IMR-90 (cell line): ENCODE data around the gene TCAP. TPM values are rescaled to one million over a fixed set of nuclear protein-coding genes. Genes with fewer than 3 reads are reported as not detected.

Experiments
- ATAC-seq: fragments of 200-7000 bp; cut with Tn5 transposase; 2 replicates; pipeline ENCODE4 v1.9.1; 2020; ENCODE audit warnings: low read depth, mild to moderate bottlenecking, moderate library complexity
- BruUV-seq: library from RNA; stranded (reverse); fragments of 400-500 nt; replicated peaks from 2 replicates; lab custom pipeline; 2021; lab: Mats Ljungman, UMichigan
- CTCF ChIA-PET: fragments of 300-600 bp; formaldehyde crosslinking; extraction: SDS; loops from one replicate; lab custom pipeline; 2021; ENCODE audit warnings: antibody characterized with exemption; lab: Yijun Ruan, JAX
- POLR2A ChIA-PET: fragments of 300-600 bp; sonication (Branson Sonifier 250); formaldehyde crosslinking; loops from one replicate; lab custom pipeline; 2022; ENCODE audit warnings: antibody characterized with exemption; ENCODE audit not compliant: unreplicated experiment; lab: Charles Lee
- DNase-seq: peaks from one replicate; pipeline ENCODE4 v3.0.0; 2013
- H2AFZ ChIP-seq: replicated peaks from 2 replicates; pipeline ENCODE3; 2013; ENCODE audit warnings: low read length, mild to moderate bottlenecking; ENCODE audit not compliant: poor library complexity
- H2AK5ac ChIP-seq: 2 replicates; pipeline ENCODE4 v1.6.1; 2013; ENCODE audit warnings: low read depth, low read length, inconsistent platforms
- H2AK9ac ChIP-seq: replicated peaks from 2 replicates; pipeline ENCODE3; 2013; ENCODE audit warnings: mild to moderate bottlenecking, low read depth, low read length, moderate library complexity; ENCODE audit not compliant: poor library complexity
- H2BK120ac ChIP-seq: 2 replicates; pipeline ENCODE4 v1.6.1; 2013; ENCODE audit warnings: low read depth, low read length, inconsistent platforms
- H2BK15ac ChIP-seq: 3 replicates; pipeline ENCODE4 v1.6.1; 2013; ENCODE audit warnings: low read depth, low read length, inconsistent platforms
- H2BK20ac ChIP-seq: 2 replicates; pipeline ENCODE4 v1.6.1; 2013; ENCODE audit warnings: low read depth, mild to moderate bottlenecking, inconsistent platforms, low read length, moderate library complexity
- H2BK5ac ChIP-seq: 2 replicates; pipeline ENCODE4 v1.6.1; 2013; ENCODE audit warnings: mild to moderate bottlenecking, low read depth, low read length, inconsistent platforms; ENCODE audit not compliant: poor library complexity, severe bottlenecking
- H3K14ac ChIP-seq: replicated peaks from 2 replicates; pipeline ENCODE4 v1.6.1; 2013; ENCODE audit warnings: low read depth, low read length, inconsistent platforms
- H3K18ac ChIP-seq: 2 replicates; pipeline ENCODE4 v1.6.1; 2013; ENCODE audit warnings: low read depth, low read length, control low read depth
- H3K23ac ChIP-seq: 2 replicates; pipeline ENCODE4 v1.6.1; 2013; ENCODE audit warnings: low read depth, low read length, inconsistent platforms
- H3K27ac ChIP-seq: 2 replicates; pipeline ENCODE4 v1.5.1; 2013; ENCODE audit warnings: mild to moderate bottlenecking, control low read depth, low read length; ENCODE audit not compliant: insufficient read depth
- H3K27me3 ChIP-seq: 2 replicates; pipeline ENCODE4 v1.6.1; 2013; ENCODE audit warnings: low read length; ENCODE audit not compliant: control insufficient read depth, insufficient read depth
- H3K36me3 ChIP-seq: 2 replicates; pipeline ENCODE4 v1.6.1; 2013; ENCODE audit warnings: low read length, mixed read lengths; ENCODE audit not compliant: control insufficient read depth, insufficient read depth
- H3K4ac ChIP-seq: 2 replicates; pipeline ENCODE4 v1.6.1; 2013; ENCODE audit warnings: low read depth, low read length, inconsistent platforms
- H3K4me1 ChIP-seq: 2 replicates; pipeline ENCODE4 v1.6.1; 2013; ENCODE audit warnings: low read length, mixed read lengths; ENCODE audit not compliant: control insufficient read depth, insufficient read depth
- H3K4me2 ChIP-seq: 2 replicates; pipeline ENCODE4 v1.6.1; 2013; ENCODE audit warnings: low read depth, mild to moderate bottlenecking, control low read depth, low read length, moderate library complexity
- H3K4me3 ChIP-seq: 2 replicates; pipeline ENCODE4 v1.5.1; 2013; ENCODE audit warnings: low read depth, mild to moderate bottlenecking, control low read depth, low read length, moderate library complexity; ENCODE audit not compliant: insufficient read depth
- H3K56ac ChIP-seq: 2 replicates; pipeline ENCODE4 v1.6.1; 2013; ENCODE audit warnings: low read length, inconsistent platforms; ENCODE audit not compliant: insufficient read depth; ENCODE audit errors: extremely low read depth
- H3K79me1 ChIP-seq, 2 experiments: 2 replicates each; pipeline ENCODE4 v1.6.1; 2013; ENCODE audit warnings: low read length in 2 of 2, inconsistent platforms in 1 of 2, low read depth in 1 of 2
- H3K9ac ChIP-seq: 2 replicates; pipeline ENCODE4 v1.6.1; 2013; ENCODE audit warnings: low read depth, low read length, control low read depth
- H3K9me1 ChIP-seq: 2 replicates; pipeline ENCODE4 v1.6.1; 2013; ENCODE audit warnings: low read length, inconsistent platforms; ENCODE audit not compliant: insufficient read depth
- H3K9me3 ChIP-seq: 2 replicates; pipeline ENCODE4 v1.6.1; 2013; ENCODE audit warnings: low read length; ENCODE audit not compliant: control insufficient read depth, insufficient read depth
- H4K20me1 ChIP-seq: 2 replicates; pipeline ENCODE4 v1.6.1; 2013; ENCODE audit warnings: low read length, inconsistent platforms; ENCODE audit not compliant: insufficient read depth
- H4K5ac ChIP-seq: 2 replicates; pipeline ENCODE4 v1.6.1; 2013; ENCODE audit warnings: mild to moderate bottlenecking, low read depth, low read length, control low read depth
- H4K8ac ChIP-seq, 2 experiments: 2 replicates each; pipeline ENCODE4 v1.6.1; 2013; ENCODE audit warnings: low read depth in 2 of 2, low read length in 2 of 2, control low read depth in 1 of 2, inconsistent platforms in 1 of 2
- H4K91ac ChIP-seq: 2 replicates; pipeline ENCODE4 v1.6.1; 2013; ENCODE audit warnings: low read depth, low read length, inconsistent platforms; ENCODE audit not compliant: insufficient read depth
- BHLHE40 ChIP-seq: fragments of 150-350 bp; IDR thresholded peaks from 2 replicates; pipeline ENCODE4 v1.6.1; 2016; ENCODE audit warnings: mild to moderate bottlenecking, low read depth, low read length
- CEBPB ChIP-seq: IDR thresholded peaks from 2 replicates; pipeline ENCODE4 v1.6.1; 2012; ENCODE audit warnings: low read depth, low read length, improper control_type of control experiment
- ELK1 ChIP-seq: fragments of 150-350 bp; IDR thresholded peaks from 2 replicates; pipeline ENCODE4 v1.6.1; 2016; ENCODE audit warnings: low read depth, mild to moderate bottlenecking, low read length, moderate library complexity, borderline replicate concordance
- FOS ChIP-seq: fragments of 150-350 bp; IDR thresholded peaks from 2 replicates; pipeline ENCODE4 v1.6.1; 2016; ENCODE audit warnings: low read depth, low read length
- MAZ ChIP-seq: IDR thresholded peaks from 2 replicates; pipeline ENCODE4 v1.6.1; 2012; ENCODE audit warnings: low read depth, mild to moderate bottlenecking, low read length, improper control_type of control experiment, moderate library complexity, borderline replicate concordance
- MXI1 ChIP-seq: IDR thresholded peaks from 2 replicates; pipeline ENCODE4 v1.6.1; 2012; ENCODE audit warnings: low read depth, mild to moderate bottlenecking, low read length, moderate library complexity, borderline replicate concordance
- POLR2A ChIP-seq: IDR thresholded peaks from 2 replicates; pipeline ENCODE4 v1.6.1; 2012; ENCODE audit warnings: mild to moderate bottlenecking, low read depth, low read length
- RAD21 ChIP-seq: IDR thresholded peaks from 2 replicates; pipeline ENCODE4 v1.6.1; 2012; ENCODE audit warnings: low read length, improper control_type of control experiment
- RCOR1 ChIP-seq: IDR thresholded peaks from 2 replicates; pipeline ENCODE4 v1.6.1; 2012; ENCODE audit warnings: mild to moderate bottlenecking, low read length, improper control_type of control experiment; ENCODE audit not compliant: insufficient replicate concordance
- RFX5 ChIP-seq: IDR thresholded peaks from 2 replicates; pipeline ENCODE4 v1.8.0; 2012; ENCODE audit warnings: low read depth, mild to moderate bottlenecking, low read length, moderate library complexity
- SMC3 ChIP-seq: fragments of 150-350 bp; IDR thresholded peaks from 2 replicates; pipeline ENCODE4 v1.6.1; 2016; ENCODE audit warnings: low read depth, mild to moderate bottlenecking, antibody characterized with exemption, low read length, moderate library complexity
- WGBS, 2 experiments: methylation state at CpG; one replicate each; pipeline versions ENCODE4 v1.1.5 to v1.1.7; 2013; ENCODE audit warnings: missing lambda C conversion rate in 2 of 2; ENCODE audit not compliant: insufficient read length in 1 of 2; ENCODE audit errors: extremely low coverage in 2 of 2; 5-methylcytosine and 5-hydroxymethylcytosine counted together
- dilution Hi-C: fragments of 300-500 bp; cut with HindIII; formaldehyde crosslinking; loops from one replicate; pipeline ENCODE4 v1.14.3; 2018; ENCODE audit warnings: low sequenced_read_pairs; ENCODE audit not compliant: unreplicated experiment
- in situ Hi-C: fragments of 300-500 bp; cut with MboI; formaldehyde crosslinking; loops from 3 replicates; pipeline ENCODE4 v1.14.3; 2019; ENCODE audit warnings: low sequenced_read_pairs, inconsistent platforms, mixed read lengths
- intact Hi-C: fragments of 100-400 bp; cut with micrococcal nuclease; formaldehyde crosslinking; loops from 2 replicates; pipeline ENCODE4 v1.10.0; 2022
- polyA plus RNA-seq, 3 experiments: library from polyadenylated mRNA; depleted of rRNA; stranded (reverse); fragments of >200 nt; gene quantifications; 2 replicates each; pipeline ENCODE4 v1.2.3, GENCODE V29; 2012; ENCODE audit warnings: low replicate concordance in 1 of 3
- total RNA-seq: library from RNA; depleted of rRNA; stranded (reverse); fragments of >200 nt; gene quantifications from 2 replicates; pipeline ENCODE4 v1.2.3, GENCODE V29; 2012
- TF ChIP-seq, protein P1 (sequence below): fragments of 150-350 bp; IDR thresholded peaks from 2 replicates; pipeline ENCODE4 v1.6.1; 2017; ENCODE audit warnings: mild to moderate bottlenecking, antibody characterized with exemption, low read length, low read depth
- TF ChIP-seq, protein P2 (sequence below): conservative IDR thresholded peaks from 2 replicates; pipeline ENCODE4 v1.5.1; 2012; ENCODE audit warnings: mild to moderate bottlenecking, low read depth, low read length, improper control_type of control experiment

Gene TCAP
- total and polyA plus RNA-seq, 2 of the 4 experiments (the other 2 are of a cell fraction): under 0.01 to 0.21 TPM

GRCh38 chr17:39702901-39703893 lies 38.0 kb downstream of the TCAP start:
- intact Hi-C loops: no loop called here
- Histone ChIP-seq H2BK5ac (no peak overlapping the region), H3K56ac (no peak overlapping the region), H4K20me1 (peaks cover 55% of the 10 kb centered on the region), H4K91ac (no peak overlapping the region), H3K27ac (no peak overlapping the region), H3K9me3 (no peaks in the 10 kb centered on the region), H3K79me1 (peaks cover 0 to 74% of the 10 kb centered on the region in 2 experiments; a peak in 3 of 4 replicates), H3K4ac (no peak overlapping the region; the same call in 1 of the 2 replicates), H2BK120ac (no peak overlapping the region), H3K9ac (no peak overlapping the region), H2BK20ac (no peak overlapping the region), H2BK15ac (no peak overlapping the region), H3K4me3 (no peak overlapping the region), H3K14ac (no peak overlapping the region), H3K36me3 (peaks cover 11% of the 10 kb centered on the region), H3K18ac (no peak overlapping the region), H2AK5ac (no peak overlapping the region; the same call in 1 of the 2 replicates), H3K4me1 (peaks cover 21% of the 10 kb centered on the region), H3K27me3 (no peaks in the 10 kb centered on the region), H3K4me2 (no peak overlapping the region; the same call in 1 of the 2 replicates), H2AFZ (no peak overlapping the region), H3K23ac (peak overlapping the region; percentile 13; the same call in 1 of the 2 replicates), H3K9me1 (peaks cover 20% of the 10 kb centered on the region), H4K8ac (no peak overlapping the region), H2AK9ac (no peak overlapping the region), H4K5ac (no peak overlapping the region)
- WGBS, 2 experiments: 71% methylated on average over 1 of the region's 12 CpGs; no CpG with 5 or more reads in 1 of the 2 experiments
- ATAC-seq (no peak), DNase-seq (peak; percentile 11)
- in situ Hi-C loops: no loop called here
- BruUV-seq: no TSS peak
- dilution Hi-C loops: no loop called here
- CTCF ChIA-PET: interaction anchor here (0.5 kb wide), 1 partner anchor 99 kb away, joined by 3 read pairs; no protein-coding TSS in a partner anchor
- POLR2A ChIA-PET: no interaction called here
- TF ChIP-seq CEBPB (no peak), RCOR1 (no peak), BHLHE40 (no peak), RAD21 (no peak), MAZ (no peak), ELK1 (no peak), SMC3 (no peak), MXI1 (no peak), FOS (no peak), RFX5 (no peak), POLR2A (no peak)
- TF ChIP-seq, protein P1, sequence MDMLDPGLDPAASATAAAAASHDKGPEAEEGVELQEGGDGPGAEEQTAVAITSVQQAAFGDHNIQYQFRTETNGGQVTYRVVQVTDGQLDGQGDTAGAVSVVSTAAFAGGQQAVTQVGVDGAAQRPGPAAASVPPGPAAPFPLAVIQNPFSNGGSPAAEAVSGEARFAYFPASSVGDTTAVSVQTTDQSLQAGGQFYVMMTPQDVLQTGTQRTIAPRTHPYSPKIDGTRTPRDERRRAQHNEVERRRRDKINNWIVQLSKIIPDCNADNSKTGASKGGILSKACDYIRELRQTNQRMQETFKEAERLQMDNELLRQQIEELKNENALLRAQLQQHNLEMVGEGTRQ: no peak
- TF ChIP-seq, protein P2, sequence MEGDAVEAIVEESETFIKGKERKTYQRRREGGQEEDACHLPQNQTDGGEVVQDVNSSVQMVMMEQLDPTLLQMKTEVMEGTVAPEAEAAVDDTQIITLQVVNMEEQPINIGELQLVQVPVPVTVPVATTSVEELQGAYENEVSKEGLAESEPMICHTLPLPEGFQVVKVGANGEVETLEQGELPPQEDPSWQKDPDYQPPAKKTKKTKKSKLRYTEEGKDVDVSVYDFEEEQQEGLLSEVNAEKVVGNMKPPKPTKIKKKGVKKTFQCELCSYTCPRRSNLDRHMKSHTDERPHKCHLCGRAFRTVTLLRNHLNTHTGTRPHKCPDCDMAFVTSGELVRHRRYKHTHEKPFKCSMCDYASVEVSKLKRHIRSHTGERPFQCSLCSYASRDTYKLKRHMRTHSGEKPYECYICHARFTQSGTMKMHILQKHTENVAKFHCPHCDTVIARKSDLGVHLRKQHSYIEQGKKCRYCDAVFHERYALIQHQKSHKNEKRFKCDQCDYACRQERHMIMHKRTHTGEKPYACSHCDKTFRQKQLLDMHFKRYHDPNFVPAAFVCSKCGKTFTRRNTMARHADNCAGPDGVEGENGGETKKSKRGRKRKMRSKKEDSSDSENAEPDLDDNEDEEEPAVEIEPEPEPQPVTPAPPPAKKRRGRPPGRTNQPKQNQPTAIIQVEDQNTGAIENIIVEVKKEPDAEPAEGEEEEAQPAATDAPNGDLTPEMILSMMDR: no peak
